DOHH2 (cell line): ENCODE results near the gene CCNO.

Experiments used
- CTCF ChIP-seq: fragments of 200-600 bp; sonication (generic); IDR thresholded peaks from one replicate; pipeline ENCODE4 v1.5.1; 2014; ENCODE audit warnings: antibody characterized with exemption, mild to moderate bottlenecking, low read depth, low read length; ENCODE audit not compliant: poor library complexity, severe bottlenecking
- EZH2phosphoT487 ChIP-seq: fragments of 200-600 bp; sonication (generic); IDR thresholded peaks from 2 replicates; pipeline ENCODE4 v1.6.1; 2017; ENCODE audit warnings: borderline replicate concordance, mild to moderate bottlenecking, antibody characterized with exemption, low read length, moderate library complexity, mixed read lengths

- TF ChIP-seq CTCF (no peak), EZH2phosphoT487 (no peak)
Measured at GRCh38 chr5:55223812-55224240, 9.6 kb downstream of the CCNO start.
